ENCODE measurements around the gene ZNF784.

The ZNF784 gene

DNA sequence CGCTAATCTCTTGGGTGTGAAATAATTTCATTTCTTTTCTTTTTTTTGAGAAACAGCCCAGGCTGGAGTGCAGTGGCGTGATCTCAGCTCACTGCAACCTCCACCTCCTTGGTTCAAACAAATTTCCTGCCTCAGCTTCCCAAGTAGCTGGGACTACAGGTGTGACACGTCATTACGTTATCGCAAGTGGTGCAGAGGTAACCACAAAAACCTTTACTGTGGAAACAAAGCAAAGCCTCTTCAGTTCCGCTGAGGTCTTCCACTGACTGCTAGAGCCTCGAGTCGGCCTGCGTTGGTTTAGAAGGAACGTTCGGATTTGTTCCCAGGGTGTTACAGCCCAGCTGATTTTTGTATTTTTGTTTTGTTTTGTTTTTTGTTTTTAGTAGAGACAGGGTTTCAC lies 2.0 kb upstream of the ZNF784 start:
- H3K27ac ChIP-seq (ENCODE audit: low read depth, low read length, poor library complexity, severe bottlenecking), result no peak overlapping the region
- no peaks in the 10 kb centered on the region for H4K20me1 ChIP-seq (ENCODE audit: insufficient read depth, low read length)
- TF ChIP-seq EZH2 (IDR thresholded peaks at IDR 0.05; ENCODE audit: borderline replicate concordance, low read length), result no peak
- TF ChIP-seq, protein P1, sequence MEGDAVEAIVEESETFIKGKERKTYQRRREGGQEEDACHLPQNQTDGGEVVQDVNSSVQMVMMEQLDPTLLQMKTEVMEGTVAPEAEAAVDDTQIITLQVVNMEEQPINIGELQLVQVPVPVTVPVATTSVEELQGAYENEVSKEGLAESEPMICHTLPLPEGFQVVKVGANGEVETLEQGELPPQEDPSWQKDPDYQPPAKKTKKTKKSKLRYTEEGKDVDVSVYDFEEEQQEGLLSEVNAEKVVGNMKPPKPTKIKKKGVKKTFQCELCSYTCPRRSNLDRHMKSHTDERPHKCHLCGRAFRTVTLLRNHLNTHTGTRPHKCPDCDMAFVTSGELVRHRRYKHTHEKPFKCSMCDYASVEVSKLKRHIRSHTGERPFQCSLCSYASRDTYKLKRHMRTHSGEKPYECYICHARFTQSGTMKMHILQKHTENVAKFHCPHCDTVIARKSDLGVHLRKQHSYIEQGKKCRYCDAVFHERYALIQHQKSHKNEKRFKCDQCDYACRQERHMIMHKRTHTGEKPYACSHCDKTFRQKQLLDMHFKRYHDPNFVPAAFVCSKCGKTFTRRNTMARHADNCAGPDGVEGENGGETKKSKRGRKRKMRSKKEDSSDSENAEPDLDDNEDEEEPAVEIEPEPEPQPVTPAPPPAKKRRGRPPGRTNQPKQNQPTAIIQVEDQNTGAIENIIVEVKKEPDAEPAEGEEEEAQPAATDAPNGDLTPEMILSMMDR (IDR thresholded peaks at IDR 0.05; ENCODE audit: low read length), result no peak
- H3K4me3 ChIP-seq (ENCODE audit: low read depth, low read length, poor library complexity, severe bottlenecking), result no peak overlapping the region
- no peaks in the 10 kb centered on the region for H3K36me3 ChIP-seq (ENCODE audit: insufficient read depth, low read length)
- peaks cover 12% of the 10 kb centered on the region for H3K4me1 ChIP-seq (ENCODE audit: insufficient read depth, low read length, severe bottlenecking)
- no peaks in the 10 kb centered on the region for H3K9me3 ChIP-seq (ENCODE audit: low read length)
- H2AFZ ChIP-seq (ENCODE audit: low read length), result no peak overlapping the region
- no peaks in the 10 kb centered on the region for H3F3A ChIP-seq (ENCODE audit: insufficient read depth, low read length)
- H3K9me2 ChIP-seq (ENCODE audit: low read depth, low read length), result no peaks in the 10 kb centered on the region
- H3K4me2 ChIP-seq (ENCODE audit: low read length), result no peak overlapping the region
- no peak overlapping the region for H3K9ac ChIP-seq (ENCODE audit: low read length)
- H3K79me2 ChIP-seq (ENCODE audit: insufficient read depth, low read length), result no peaks in the 10 kb centered on the region
- no peaks in the 10 kb centered on the region for H3K27me3 ChIP-seq (ENCODE audit: insufficient read depth, low read length)

DNA sequence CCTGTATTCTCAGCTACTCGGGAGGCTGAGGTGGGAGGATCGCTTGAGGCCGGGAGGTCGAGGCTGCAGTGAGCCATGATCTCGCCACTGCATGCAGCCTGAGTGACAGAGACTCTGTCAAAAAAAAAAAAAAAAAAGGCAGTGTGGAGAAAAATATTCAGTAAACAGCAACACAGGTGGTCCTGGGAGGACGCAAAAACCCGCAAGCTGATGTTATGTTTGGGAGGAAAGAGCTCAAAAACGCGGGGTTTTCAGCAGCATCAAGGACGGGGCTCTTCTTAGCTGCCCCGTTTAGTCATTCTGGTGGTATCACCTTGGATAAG lies 599 bp upstream of the ZNF784 start:
- Histone ChIP-seq H3K36me3 (ENCODE audit: insufficient read depth, low read length) (no peaks in the 10 kb centered on the region), H3K4me1 (ENCODE audit: insufficient read depth, low read length, severe bottlenecking) (peaks cover 12% of the 10 kb centered on the region), H3K27me3 (ENCODE audit: insufficient read depth, low read length) (no peaks in the 10 kb centered on the region), H3K27ac (ENCODE audit: low read depth, low read length, poor library complexity, severe bottlenecking) (no peak overlapping the region), H3F3A (ENCODE audit: insufficient read depth, low read length) (no peaks in the 10 kb centered on the region), H3K79me2 (ENCODE audit: insufficient read depth, low read length) (no peaks in the 10 kb centered on the region), H3K9me3 (ENCODE audit: low read length) (no peaks in the 10 kb centered on the region), H3K9ac (ENCODE audit: low read length) (peak overlapping the region; percentile 45; the same call in 1 of the 2 replicates), H3K4me3 (ENCODE audit: low read depth, low read length, poor library complexity, severe bottlenecking) (peak overlapping the region; percentile 59), H3K9me2 (ENCODE audit: low read depth, low read length) (no peaks in the 10 kb centered on the region), H3K4me2 (ENCODE audit: low read length) (peak overlapping the region; percentile 73), H4K20me1 (ENCODE audit: insufficient read depth, low read length) (no peaks in the 10 kb centered on the region), H2AFZ (ENCODE audit: low read length) (no peak overlapping the region)
- TF ChIP-seq, protein P1 (IDR thresholded peaks at IDR 0.05; ENCODE audit: low read length), result no peak
- TF ChIP-seq EZH2 (IDR thresholded peaks at IDR 0.05; ENCODE audit: borderline replicate concordance, low read length), result no peak

DNA sequence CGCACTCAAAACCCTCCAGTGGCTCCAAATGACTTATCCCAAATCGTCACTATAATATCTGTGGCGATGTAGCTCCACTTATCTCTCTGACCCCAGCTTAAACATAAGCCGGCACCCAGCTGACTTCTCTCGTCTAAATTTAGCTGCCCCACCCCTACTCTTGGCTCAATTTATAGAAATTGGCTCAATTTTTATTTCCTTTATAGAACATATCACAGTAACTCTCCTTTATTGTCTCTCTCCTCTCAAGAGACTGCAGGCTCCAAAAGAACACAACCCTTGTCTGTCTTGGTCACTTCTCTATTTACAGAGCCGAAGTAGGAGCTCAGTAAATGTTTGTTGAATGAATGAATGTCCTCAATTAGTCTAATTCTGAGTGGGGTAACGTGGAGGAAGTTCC lies 805 bp downstream of the ZNF784 start:
- H3K27me3 ChIP-seq (ENCODE audit: insufficient read depth, low read length), result no peaks in the 10 kb centered on the region
- no peaks in the 10 kb centered on the region for H4K20me1 ChIP-seq (ENCODE audit: insufficient read depth, low read length)
- no peaks in the 10 kb centered on the region for H3K36me3 ChIP-seq (ENCODE audit: insufficient read depth, low read length)
- TF ChIP-seq EZH2 (IDR thresholded peaks at IDR 0.05; ENCODE audit: borderline replicate concordance, low read length), result no peak
- TF ChIP-seq, protein P1 (IDR thresholded peaks at IDR 0.05; ENCODE audit: low read length), result no peak
- peak overlapping the region; percentile 31 for H3K4me2 ChIP-seq (ENCODE audit: low read length)
- H3K27ac ChIP-seq (ENCODE audit: low read depth, low read length, poor library complexity, severe bottlenecking), result no peak overlapping the region
- no peak overlapping the region for H2AFZ ChIP-seq (ENCODE audit: low read length)
- H3F3A ChIP-seq (ENCODE audit: insufficient read depth, low read length), result no peaks in the 10 kb centered on the region
- no peaks in the 10 kb centered on the region for H3K9me3 ChIP-seq (ENCODE audit: low read length)
- no peaks in the 10 kb centered on the region for H3K9me2 ChIP-seq (ENCODE audit: low read depth, low read length)
- peak overlapping the region; percentile 45 for H3K4me3 ChIP-seq (ENCODE audit: low read depth, low read length, poor library complexity, severe bottlenecking)
- no peak overlapping the region for H3K9ac ChIP-seq (ENCODE audit: low read length)
- H3K79me2 ChIP-seq (ENCODE audit: insufficient read depth, low read length), result no peaks in the 10 kb centered on the region
- H3K4me1 ChIP-seq (ENCODE audit: insufficient read depth, low read length, severe bottlenecking), result peaks cover 12% of the 10 kb centered on the region
